Measurements from ENCODE around the gene P2RX5. TPM values are rescaled to one million over a fixed set of nuclear protein-coding genes. Genes with fewer than 3 reads are reported as not detected.
A peak's percentile ranks its signal among the peaks of the same experiment; 100 is the strongest.

The P2RX5 gene
- total and polyA plus RNA-seq, 12 donors: 6.0 to 56.6 (median 12.4) TPM

DNA sequence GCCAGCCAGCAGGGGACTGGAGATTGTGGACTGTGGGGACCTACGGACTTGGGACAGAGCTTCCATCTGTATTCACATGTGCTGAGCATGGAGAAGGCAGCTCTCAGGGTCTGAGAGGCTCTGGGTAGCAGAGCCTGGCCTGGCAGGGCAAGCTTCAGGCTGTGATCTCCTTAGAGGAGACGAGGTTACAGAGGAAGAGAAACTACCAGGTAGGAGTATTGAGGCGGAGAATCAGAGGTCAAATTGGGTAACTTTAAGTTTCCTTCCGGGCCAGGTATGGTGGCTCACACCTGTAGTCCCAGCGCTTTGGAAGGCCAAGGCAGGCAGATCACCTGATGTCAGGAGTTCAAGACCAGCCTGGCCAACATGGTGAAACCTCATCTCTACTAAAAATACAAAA lies 50.6 kb downstream of the P2RX5 start:
- peaks cover 0 to 85% (median 10%) of the 10 kb centered on the region in 9 donors for H3K36me3 ChIP-seq
- TF ChIP-seq, protein P1, sequence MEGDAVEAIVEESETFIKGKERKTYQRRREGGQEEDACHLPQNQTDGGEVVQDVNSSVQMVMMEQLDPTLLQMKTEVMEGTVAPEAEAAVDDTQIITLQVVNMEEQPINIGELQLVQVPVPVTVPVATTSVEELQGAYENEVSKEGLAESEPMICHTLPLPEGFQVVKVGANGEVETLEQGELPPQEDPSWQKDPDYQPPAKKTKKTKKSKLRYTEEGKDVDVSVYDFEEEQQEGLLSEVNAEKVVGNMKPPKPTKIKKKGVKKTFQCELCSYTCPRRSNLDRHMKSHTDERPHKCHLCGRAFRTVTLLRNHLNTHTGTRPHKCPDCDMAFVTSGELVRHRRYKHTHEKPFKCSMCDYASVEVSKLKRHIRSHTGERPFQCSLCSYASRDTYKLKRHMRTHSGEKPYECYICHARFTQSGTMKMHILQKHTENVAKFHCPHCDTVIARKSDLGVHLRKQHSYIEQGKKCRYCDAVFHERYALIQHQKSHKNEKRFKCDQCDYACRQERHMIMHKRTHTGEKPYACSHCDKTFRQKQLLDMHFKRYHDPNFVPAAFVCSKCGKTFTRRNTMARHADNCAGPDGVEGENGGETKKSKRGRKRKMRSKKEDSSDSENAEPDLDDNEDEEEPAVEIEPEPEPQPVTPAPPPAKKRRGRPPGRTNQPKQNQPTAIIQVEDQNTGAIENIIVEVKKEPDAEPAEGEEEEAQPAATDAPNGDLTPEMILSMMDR (IDR thresholded peaks at IDR 0.05): no peak
- intact Hi-C loops (cut with DNase I): loop anchor here in 3 of 10 donors (10.0 kb wide), 1 partner anchor 601 kb away; no protein-coding TSS in a partner anchor
- ATAC-seq (no peak), DNase-seq (no peak)
- H3K27me3 ChIP-seq: no peaks in the 10 kb centered on the region
- peaks cover 0 to 17% (median 7%) of the 10 kb centered on the region in 9 donors for H3K4me1 ChIP-seq
- H3K27ac ChIP-seq: no peak overlapping the region
- H3K4me3 ChIP-seq: no peak overlapping the region
- H3K9me3 ChIP-seq: no peaks in the 10 kb centered on the region
- WGBS, 2 donors: 57 to 87% methylated on average over 5 of the region's 5 CpGs

DNA sequence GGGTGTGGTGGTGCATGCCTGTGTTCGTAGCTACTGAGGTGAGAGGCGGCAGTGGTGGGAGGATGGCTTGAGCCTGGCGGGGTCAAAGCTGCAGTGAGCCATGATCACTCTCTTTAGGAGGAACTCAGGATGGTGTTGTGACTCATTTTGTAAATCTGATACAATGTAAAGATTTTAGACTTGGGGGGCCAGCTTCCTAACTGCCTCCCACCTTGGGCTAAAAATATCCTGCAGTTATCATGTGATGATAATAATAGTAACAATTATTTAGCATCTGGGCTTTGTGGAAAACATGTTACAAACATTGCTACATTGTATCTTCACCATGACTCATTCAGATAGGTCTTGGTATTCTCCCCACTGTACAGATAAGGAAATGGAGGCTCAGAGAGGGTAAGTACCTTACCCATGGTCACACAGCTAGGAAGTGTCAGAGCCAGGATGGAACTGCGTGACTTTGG lies 52.0 kb downstream of the P2RX5 start:
- no peak for ATAC-seq
- Histone ChIP-seq H3K27ac (no peak overlapping the region), H3K27me3 (no peaks in the 10 kb centered on the region), H3K4me1 (peaks cover 0 to 27% (median 18%) of the 10 kb centered on the region in 9 donors), H3K4me3 (no peak overlapping the region), H3K36me3 (peaks cover 0 to 75% (median 10%) of the 10 kb centered on the region in 9 donors), H3K9me3 (no peaks in the 10 kb centered on the region)
- no peak for DNase-seq
- intact Hi-C loops (cut with DNase I): loop anchor here in 3 of 10 donors (10.0 kb wide), 1 partner anchor 599 kb away; no protein-coding TSS in a partner anchor
- WGBS, 2 donors: 90 to 92% methylated on average over 4 of the region's 4 CpGs
- TF ChIP-seq, protein P1 (IDR thresholded peaks at IDR 0.05): no peak

DNA sequence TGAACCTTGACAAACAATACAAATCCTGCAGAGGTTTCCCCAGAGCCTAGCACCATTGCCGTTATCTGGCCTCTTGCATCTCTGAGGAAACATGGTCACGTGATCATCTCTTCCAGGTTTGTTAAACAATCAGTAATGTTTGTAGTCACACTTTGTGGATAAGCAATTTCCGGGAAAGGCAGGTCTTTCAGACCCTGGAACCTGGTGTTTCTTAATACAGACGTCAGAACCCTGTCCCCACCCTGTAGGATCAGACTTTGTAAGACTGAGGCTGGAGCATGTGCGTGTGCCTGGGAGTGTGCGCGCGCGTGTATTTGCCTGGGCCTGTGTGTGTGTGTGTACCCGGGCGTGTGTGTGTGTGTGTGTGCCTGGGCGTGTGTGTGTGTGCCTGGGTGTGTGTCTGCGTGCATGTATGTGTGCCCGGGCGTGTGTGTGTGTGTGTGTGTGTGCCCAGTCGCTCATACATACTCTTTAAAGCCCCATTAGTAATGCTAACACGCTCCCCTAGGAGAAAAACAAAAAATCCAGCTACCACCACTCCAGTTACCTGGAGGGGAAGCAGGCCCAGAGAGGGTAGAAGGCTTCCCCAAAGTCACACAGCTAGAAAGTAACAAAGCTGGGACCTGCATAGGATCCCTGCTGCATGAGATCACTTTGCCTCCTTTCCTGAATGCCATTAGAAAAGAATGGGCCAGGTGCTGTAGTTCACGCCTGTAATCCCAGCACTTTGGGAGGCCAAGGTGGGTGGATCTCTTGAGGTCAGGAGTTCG lies 54.1 kb downstream of the P2RX5 start:
- no peaks in the 10 kb centered on the region for H3K9me3 ChIP-seq
- DNase-seq: no peak
- H3K36me3 ChIP-seq: peaks cover 0 to 68% (median 3%) of the 10 kb centered on the region in 9 donors
- TF ChIP-seq, protein P1 (IDR thresholded peaks at IDR 0.05): no peak
- peaks cover 0 to 38% (median 30%) of the 10 kb centered on the region in 9 donors for H3K4me1 ChIP-seq
- 78 to 80% methylated on average over 19 of the region's 19 CpGs for WGBS, 2 donors
- H3K27ac ChIP-seq: peak overlapping the region in 3 of 10 donors; percentile 15 to 76 (median 16)
- H3K4me3 ChIP-seq: no peak overlapping the region
- ATAC-seq: peak in 3 of 8 donors; percentile 22 to 40 (median 28)
- no peaks in the 10 kb centered on the region for H3K27me3 ChIP-seq
- intact Hi-C loops (cut with DNase I): loop anchor here in 3 of 10 donors (10.0 kb wide), 1 partner anchor 597 kb away; no protein-coding TSS in a partner anchor

DNA sequence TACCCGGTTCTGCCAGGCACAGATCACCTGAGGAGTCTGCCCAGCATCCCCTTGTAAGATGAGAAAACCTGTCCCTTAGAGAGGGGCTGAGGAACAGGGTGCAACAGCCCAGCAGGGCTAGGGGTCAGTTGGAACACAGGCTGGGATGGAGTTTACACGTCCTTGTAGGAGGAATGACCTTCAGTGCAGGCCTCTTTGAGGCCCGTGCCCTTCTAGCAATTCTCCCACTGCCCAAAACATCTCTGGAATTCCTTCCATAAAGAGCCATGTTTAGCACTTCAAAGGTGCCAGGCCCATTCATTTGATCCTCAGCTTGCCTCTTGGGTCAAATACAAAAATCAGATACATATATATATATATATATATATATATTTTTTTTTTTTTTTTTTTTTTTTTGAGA lies 54.9 kb downstream of the P2RX5 start:
- Histone ChIP-seq H3K27me3 (no peaks in the 10 kb centered on the region), H3K9me3 (no peaks in the 10 kb centered on the region), H3K4me1 (peaks cover 0 to 41% (median 32%) of the 10 kb centered on the region in 9 donors), H3K4me3 (no peak overlapping the region), H3K27ac (peak overlapping the region in 9 of 10 donors; percentile 28 to 76 (median 64)), H3K36me3 (peaks cover 0 to 59% (median 0%) of the 10 kb centered on the region in 9 donors)
- DNase-seq (no peak), ATAC-seq (no peak)
- TF ChIP-seq, protein P1 (IDR thresholded peaks at IDR 0.05): no peak
- WGBS, 2 donors: 34 to 57% methylated on average over 3 of the region's 3 CpGs
- intact Hi-C loops (cut with DNase I): loop anchor here in 3 of 10 donors (10.0 kb wide), 1 partner anchor 596 kb away; no protein-coding TSS in a partner anchor

Data from heart right ventricle (tissue), 16 donors.